ENCODE measurements around the gene NF2. TPM values are rescaled to one million over a fixed set of nuclear protein-coding genes. Genes with fewer than 3 reads are reported as not detected.

Gene NF2
- total RNA-seq, 3 donors from 2014 or later (not counting 1 experiment from before 2014, with no cell fraction given), result 32.4 to 43.8 (median 39.6) TPM

DNA sequence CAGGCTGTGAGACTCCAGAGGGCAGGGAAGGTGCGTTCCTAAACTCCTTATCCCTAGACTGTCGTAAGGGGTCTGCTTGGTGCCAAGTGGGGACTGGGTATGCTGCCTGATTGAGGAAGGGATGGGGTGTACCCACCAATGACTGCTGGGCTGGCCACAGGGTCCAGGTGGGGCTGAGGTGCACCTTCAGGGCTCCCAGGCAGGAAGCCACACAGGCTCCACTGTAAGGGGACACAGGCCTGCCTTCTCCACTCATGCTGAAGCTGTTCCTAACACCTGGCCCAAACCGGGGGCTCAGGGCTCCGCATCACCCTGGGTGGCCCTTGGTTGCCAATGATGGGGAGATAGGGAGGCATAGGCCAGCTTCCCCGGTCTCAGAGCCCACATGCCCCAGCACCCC, 136.8 kb downstream of the NF2 start:
- WGBS (ENCODE audit: insufficient coverage), result 96% methylated on average over 5 of the region's 5 CpGs
- TF ChIP-seq CTCF (IDR thresholded peaks at IDR 0.05), result no peak
- Mint-ChIP-seq H3K4me3 (no peak overlapping the region), H3K9me3 (no peaks in the 10 kb centered on the region), H3K36me3 (no peaks in the 10 kb centered on the region), H3K27me3 (ENCODE audit: low read depth in 2 of 2) (no peaks in the 10 kb centered on the region), H3K27ac (no peak overlapping the region), H3K4me1 (no peaks in the 10 kb centered on the region)
- no peak overlapping the region for H3K4me3 ChIP-seq (ENCODE audit: low read length)
- no peaks in the 10 kb centered on the region for H3K4me1 ChIP-seq (ENCODE audit: control insufficient read depth, insufficient read depth, low read length)
- no peaks in the 10 kb centered on the region for H3K9me3 ChIP-seq (ENCODE audit: control insufficient read depth, insufficient read depth, low read length)
- no peaks in the 10 kb centered on the region for H3K27me3 ChIP-seq (ENCODE audit: control insufficient read depth, insufficient read depth, low read length)
- H3K27ac ChIP-seq (ENCODE audit: low read length), result no peak overlapping the region
- H3K36me3 ChIP-seq (ENCODE audit: control insufficient read depth, insufficient read depth, low read length), result peaks cover 31% of the 10 kb centered on the region
- intact Hi-C loops (cut with micrococcal nuclease), result no loop called here
- ATAC-seq, result no peak
- no peak for DNase-seq

DNA sequence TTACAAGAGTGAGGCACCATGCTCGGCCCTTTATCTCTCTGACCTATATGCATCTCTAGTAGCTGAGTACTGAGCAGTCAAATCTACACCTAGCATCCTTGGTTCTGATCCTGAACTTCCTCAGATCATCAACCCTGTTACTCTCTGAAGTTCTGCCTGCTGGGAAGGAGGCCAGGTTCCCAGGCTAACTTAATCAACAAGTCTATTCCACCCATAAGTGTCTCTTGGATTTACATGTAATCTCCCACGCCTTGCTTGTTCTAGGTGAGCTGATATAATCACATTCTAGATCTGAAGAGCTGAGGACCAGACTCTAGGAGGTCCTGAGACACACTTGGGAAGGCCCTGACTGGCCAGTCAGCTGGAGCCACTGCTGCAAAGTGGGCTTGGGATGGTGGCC, 138.5 kb downstream of the NF2 start:
- H3K36me3 ChIP-seq (ENCODE audit: control insufficient read depth, insufficient read depth, low read length), result peaks cover 38% of the 10 kb centered on the region
- Mint-ChIP-seq H3K27me3 (ENCODE audit: low read depth in 2 of 2) (no peaks in the 10 kb centered on the region), H3K36me3 (peaks cover 6% of the 10 kb centered on the region), H3K4me1 (no peaks in the 10 kb centered on the region), H3K9me3 (no peaks in the 10 kb centered on the region), H3K4me3 (no peak overlapping the region), H3K27ac (no peak overlapping the region)
- H3K4me1 ChIP-seq (ENCODE audit: control insufficient read depth, insufficient read depth, low read length), result no peaks in the 10 kb centered on the region
- ATAC-seq, result no peak
- no peaks in the 10 kb centered on the region for H3K9me3 ChIP-seq (ENCODE audit: control insufficient read depth, insufficient read depth, low read length)
- no peak for DNase-seq
- TF ChIP-seq CTCF (IDR thresholded peaks at IDR 0.05), result no peak
- H3K4me3 ChIP-seq (ENCODE audit: low read length), result no peak overlapping the region
- H3K27me3 ChIP-seq (ENCODE audit: control insufficient read depth, insufficient read depth, low read length), result no peaks in the 10 kb centered on the region
- WGBS (ENCODE audit: insufficient coverage), result 97% methylated on average over 2 of the region's 2 CpGs
- H3K27ac ChIP-seq (ENCODE audit: low read length), result no peak overlapping the region
- intact Hi-C loops (cut with micrococcal nuclease), result no loop called here

DNA sequence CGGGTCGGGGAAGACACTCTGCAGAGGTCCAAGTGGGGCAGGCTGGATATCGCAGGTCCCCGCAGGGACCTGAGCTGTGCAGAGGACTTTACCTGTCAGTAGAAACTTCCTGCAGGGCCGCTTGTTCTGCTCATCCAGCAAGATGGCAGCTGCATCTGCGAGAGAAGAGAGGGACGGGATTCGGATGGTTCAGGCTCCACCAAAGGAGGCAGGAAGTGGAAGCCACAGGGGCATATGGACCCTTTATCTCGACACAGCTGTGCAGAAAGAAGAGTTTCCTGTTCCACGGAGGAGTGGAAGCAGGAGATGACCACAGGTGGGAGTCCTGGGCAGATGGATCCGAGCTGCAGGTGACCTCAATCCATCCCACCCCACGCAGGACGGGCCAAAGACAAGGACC, 138.9 kb downstream of the NF2 start:
- no peaks in the 10 kb centered on the region for H3K4me1 ChIP-seq (ENCODE audit: control insufficient read depth, insufficient read depth, low read length)
- H3K4me3 ChIP-seq (ENCODE audit: low read length), result no peak overlapping the region
- no peak for TF ChIP-seq CTCF (IDR thresholded peaks at IDR 0.05)
- WGBS (ENCODE audit: insufficient coverage), result 56% methylated on average over 11 of the region's 13 CpGs
- peaks cover 42% of the 10 kb centered on the region for H3K36me3 ChIP-seq (ENCODE audit: control insufficient read depth, insufficient read depth, low read length)
- no peak overlapping the region for H3K27ac ChIP-seq (ENCODE audit: low read length)
- no peaks in the 10 kb centered on the region for H3K4me1 Mint-ChIP-seq
- no peaks in the 10 kb centered on the region for H3K9me3 Mint-ChIP-seq
- DNase-seq (no peak), ATAC-seq (no peak)
- intact Hi-C loops (cut with micrococcal nuclease), result no loop called here
- H3K9me3 ChIP-seq (ENCODE audit: control insufficient read depth, insufficient read depth, low read length), result no peaks in the 10 kb centered on the region
- H3K27me3 Mint-ChIP-seq (ENCODE audit: low read depth in 2 of 2), result no peaks in the 10 kb centered on the region
- no peak overlapping the region for H3K4me3 Mint-ChIP-seq
- H3K36me3 Mint-ChIP-seq, result peaks cover 6% of the 10 kb centered on the region
- H3K27me3 ChIP-seq (ENCODE audit: control insufficient read depth, insufficient read depth, low read length), result no peaks in the 10 kb centered on the region
- no peak overlapping the region for H3K27ac Mint-ChIP-seq

DNA sequence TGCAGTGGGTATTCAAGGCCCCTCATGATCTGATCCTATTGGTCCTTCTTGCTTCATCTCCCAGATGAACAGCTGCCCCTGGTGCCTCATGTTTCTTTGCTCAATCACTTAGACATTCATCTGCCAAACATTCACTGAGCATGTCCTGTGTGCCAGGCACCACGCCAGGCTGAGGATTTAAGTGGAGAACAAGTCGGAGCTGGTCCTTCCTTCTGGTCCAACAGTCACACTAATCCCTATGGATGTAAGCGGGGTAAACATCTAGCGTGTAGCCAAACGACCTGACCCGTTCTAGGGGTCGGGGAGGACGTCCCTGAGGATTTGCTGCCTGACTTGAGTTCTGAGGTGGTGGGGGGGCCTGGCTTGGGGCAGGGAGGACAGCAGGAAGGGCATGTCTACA, 141.5 kb downstream of the NF2 start:
- Mint-ChIP-seq H3K27me3 (ENCODE audit: low read depth in 2 of 2) (no peaks in the 10 kb centered on the region), H3K9me3 (no peaks in the 10 kb centered on the region), H3K4me1 (peaks cover 4 to 13% of the 10 kb centered on the region in 2 donors), H3K4me3 (no peak overlapping the region), H3K27ac (no peak overlapping the region), H3K36me3 (peaks cover 6% of the 10 kb centered on the region)
- WGBS (ENCODE audit: insufficient coverage), result 93% methylated on average over 8 of the region's 8 CpGs
- DNase-seq (no peak), ATAC-seq (no peak)
- intact Hi-C loops (cut with micrococcal nuclease), result no loop called here
- no peak for TF ChIP-seq CTCF (IDR thresholded peaks at IDR 0.05)
- H3K4me1 ChIP-seq (ENCODE audit: control insufficient read depth, insufficient read depth, low read length), result no peaks in the 10 kb centered on the region
- H3K9me3 ChIP-seq (ENCODE audit: control insufficient read depth, insufficient read depth, low read length), result no peaks in the 10 kb centered on the region
- H3K4me3 ChIP-seq (ENCODE audit: low read length), result no peak overlapping the region
- no peaks in the 10 kb centered on the region for H3K27me3 ChIP-seq (ENCODE audit: control insufficient read depth, insufficient read depth, low read length)
- peaks cover 40% of the 10 kb centered on the region for H3K36me3 ChIP-seq (ENCODE audit: control insufficient read depth, insufficient read depth, low read length)
- no peak overlapping the region for H3K27ac ChIP-seq (ENCODE audit: low read length)

Data from natural killer cell (primary cell).